Transverse colon (tissue), 4 donors: ENCODE measurements around the gene LGR6.

Experiments used
- CTCF ChIP-seq, 5 experiments: fragments of 200-600 bp in 3 of 5; fragments of 450-650 bp in 2 of 5; sonication (generic) in 3 of 5; IDR thresholded peaks; 1 replicate in 2 of 5; 2 replicates in 3 of 5; pipeline ENCODE4 v1.5.1; 2016 to 2017; ENCODE audit warnings: antibody characterized with exemption in 5 of 5, inconsistent platforms in 3 of 5, mild to moderate bottlenecking in 2 of 5, moderate library complexity in 1 of 5
- POLR2AphosphoS5 ChIP-seq, 3 donors: sonication (generic); formaldehyde crosslinking; IDR thresholded peaks; one replicate each; pipeline ENCODE4 v1.6.1; 2016; ENCODE audit warnings: antibody characterized with exemption in 3 of 3

DNA sequence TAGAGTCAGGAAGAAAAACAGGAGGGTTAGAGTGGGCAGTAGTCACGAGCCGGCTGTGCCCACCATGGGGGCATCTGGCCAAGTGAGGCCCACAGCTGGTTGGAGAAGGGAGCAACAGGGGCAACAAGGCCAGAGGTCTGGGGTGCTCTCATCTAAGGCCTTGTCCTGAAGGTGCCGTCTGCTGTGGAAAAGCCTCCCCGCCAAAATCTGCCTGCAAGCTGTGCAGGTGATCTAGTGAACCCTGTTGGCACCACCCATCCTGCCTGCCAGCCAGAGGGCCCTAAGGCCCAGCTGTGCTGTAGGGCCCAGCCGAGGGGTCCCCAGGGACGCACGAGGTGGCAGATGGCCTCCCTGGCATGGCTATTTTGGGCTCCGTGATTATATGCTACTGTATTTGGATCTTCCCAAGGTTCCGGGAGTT, 51.3 kb downstream of the LGR6 start:
- no peak for TF ChIP-seq CTCF (IDR thresholded peaks at IDR 0.05)
- TF ChIP-seq POLR2AphosphoS5 (IDR thresholded peaks at IDR 0.05): no peak
